GM10248 (cell line): ENCODE results near the gene ANKRD13C.

Experiments used
- CTCF ChIA-PET: fragments of 300-600 bp; sonication (Branson Sonifier 250); formaldehyde crosslinking; extraction: SDS; loops from one replicate; lab custom pipeline; 2021; ENCODE audit warnings: antibody characterized with exemption; lab: Yijun Ruan, JAX
- POLR2A ChIA-PET: fragments of 350-650 bp; sonication (Branson Sonifier 250); formaldehyde crosslinking; extraction: SDS; loops from one replicate; lab custom pipeline; 2020; ENCODE audit warnings: antibody characterized with exemption; lab: Yijun Ruan, JAX
- DNase-seq: peaks from one replicate; pipeline ENCODE4 v3.0.0; 2012; ENCODE audit errors: extremely low spot score
- TF ChIP-seq, protein P1 (sequence below): IDR thresholded peaks from 2 replicates; pipeline ENCODE4 v1.5.1; 2012; ENCODE audit warnings: mild to moderate bottlenecking, low read depth; ENCODE audit errors: extremely low read depth, missing control alignments, control extremely low read depth

Gene ANKRD13C, protein sequence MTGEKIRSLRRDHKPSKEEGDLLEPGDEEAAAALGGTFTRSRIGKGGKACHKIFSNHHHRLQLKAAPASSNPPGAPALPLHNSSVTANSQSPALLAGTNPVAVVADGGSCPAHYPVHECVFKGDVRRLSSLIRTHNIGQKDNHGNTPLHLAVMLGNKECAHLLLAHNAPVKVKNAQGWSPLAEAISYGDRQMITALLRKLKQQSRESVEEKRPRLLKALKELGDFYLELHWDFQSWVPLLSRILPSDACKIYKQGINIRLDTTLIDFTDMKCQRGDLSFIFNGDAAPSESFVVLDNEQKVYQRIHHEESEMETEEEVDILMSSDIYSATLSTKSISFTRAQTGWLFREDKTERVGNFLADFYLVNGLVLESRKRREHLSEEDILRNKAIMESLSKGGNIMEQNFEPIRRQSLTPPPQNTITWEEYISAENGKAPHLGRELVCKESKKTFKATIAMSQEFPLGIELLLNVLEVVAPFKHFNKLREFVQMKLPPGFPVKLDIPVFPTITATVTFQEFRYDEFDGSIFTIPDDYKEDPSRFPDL

DNA sequence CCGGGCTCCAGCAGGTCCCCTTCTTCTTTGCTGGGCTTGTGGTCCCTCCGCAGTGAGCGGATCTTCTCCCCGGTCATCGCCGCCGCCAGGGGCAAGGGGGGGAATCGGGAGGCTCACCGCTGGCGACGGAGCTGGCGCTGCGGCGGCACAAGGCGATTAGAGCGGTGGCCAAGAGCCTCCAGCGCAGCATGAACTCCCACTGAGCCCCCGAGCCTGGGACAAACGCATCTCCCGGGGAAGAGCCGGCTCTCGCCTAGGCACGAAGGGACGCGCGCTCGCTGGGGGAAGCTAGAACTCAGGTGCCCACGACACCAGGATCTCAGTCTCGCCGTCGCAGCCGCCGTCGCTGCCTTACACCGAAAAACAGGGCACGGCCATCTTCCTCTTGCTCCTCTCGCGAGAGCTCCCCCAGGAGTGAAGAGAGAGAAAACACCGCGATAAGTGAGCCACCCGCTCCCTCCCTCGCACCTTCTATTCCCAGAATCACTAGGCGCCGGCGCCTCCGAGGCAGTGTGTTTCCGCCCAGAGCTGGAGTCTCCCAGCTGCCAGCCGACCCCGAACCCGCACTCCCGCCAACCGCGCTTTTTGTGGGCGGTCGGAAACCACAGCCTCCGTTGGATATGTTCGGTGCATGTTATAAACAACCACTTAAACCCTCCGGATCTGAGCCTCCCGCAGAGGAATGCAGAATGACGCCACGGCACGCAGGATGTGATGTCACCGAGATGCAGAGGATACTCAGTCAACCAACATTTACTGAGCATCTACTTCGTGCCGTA lies at the start of gene ANKRD13C:
Gene ANKRD13C, minus strand, starts transcription at position 391 of the 779 bp plus-strand sequence. Its CDS starts 314 bp downstream, at position 77.
- ChIA-PET CTCF (interaction anchor here (1.0 to 2.6 kb wide), 4 partner anchors 10 to 112 kb away, joined by 3 to 11 read pairs (median 6); partner anchors contain the start of gene CTH), POLR2A (interaction anchor here (1.0 to 1.7 kb wide), 2 partner anchors 56 to 58 kb away, joined by 3 to 9 read pairs; partner anchors contain the start of gene CTH)
- DNase-seq: peak; percentile 94
- TF ChIP-seq, protein P1, sequence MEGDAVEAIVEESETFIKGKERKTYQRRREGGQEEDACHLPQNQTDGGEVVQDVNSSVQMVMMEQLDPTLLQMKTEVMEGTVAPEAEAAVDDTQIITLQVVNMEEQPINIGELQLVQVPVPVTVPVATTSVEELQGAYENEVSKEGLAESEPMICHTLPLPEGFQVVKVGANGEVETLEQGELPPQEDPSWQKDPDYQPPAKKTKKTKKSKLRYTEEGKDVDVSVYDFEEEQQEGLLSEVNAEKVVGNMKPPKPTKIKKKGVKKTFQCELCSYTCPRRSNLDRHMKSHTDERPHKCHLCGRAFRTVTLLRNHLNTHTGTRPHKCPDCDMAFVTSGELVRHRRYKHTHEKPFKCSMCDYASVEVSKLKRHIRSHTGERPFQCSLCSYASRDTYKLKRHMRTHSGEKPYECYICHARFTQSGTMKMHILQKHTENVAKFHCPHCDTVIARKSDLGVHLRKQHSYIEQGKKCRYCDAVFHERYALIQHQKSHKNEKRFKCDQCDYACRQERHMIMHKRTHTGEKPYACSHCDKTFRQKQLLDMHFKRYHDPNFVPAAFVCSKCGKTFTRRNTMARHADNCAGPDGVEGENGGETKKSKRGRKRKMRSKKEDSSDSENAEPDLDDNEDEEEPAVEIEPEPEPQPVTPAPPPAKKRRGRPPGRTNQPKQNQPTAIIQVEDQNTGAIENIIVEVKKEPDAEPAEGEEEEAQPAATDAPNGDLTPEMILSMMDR: peak; percentile 8

DNA sequence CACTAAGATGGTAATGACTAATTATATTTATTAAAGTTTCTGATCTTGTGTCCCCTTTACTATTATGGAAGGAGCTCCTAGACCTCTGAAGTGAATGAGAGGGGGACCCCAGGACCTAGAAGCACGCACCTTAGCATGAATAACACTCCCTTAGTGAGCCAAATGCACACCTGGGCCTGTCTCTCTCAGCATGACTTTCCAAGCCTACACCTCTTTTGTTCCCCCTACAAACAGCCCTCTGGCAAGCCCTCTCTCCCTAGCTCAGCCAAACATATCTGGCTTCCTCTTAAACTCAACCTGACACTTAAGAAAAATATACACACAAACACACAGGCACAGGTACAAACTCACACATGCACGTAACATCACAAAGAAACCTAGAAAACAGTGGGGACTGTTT lies 49.2 kb upstream of the ANKRD13C start:
- CTCF ChIA-PET: interaction anchor here (4.2 kb wide), 1 partner anchor 15 kb away, joined by 15 read pairs; no protein-coding TSS in a partner anchor
- TF ChIP-seq, protein P1: no peak
- no peak for DNase-seq
- POLR2A ChIA-PET: no interaction called here

DNA sequence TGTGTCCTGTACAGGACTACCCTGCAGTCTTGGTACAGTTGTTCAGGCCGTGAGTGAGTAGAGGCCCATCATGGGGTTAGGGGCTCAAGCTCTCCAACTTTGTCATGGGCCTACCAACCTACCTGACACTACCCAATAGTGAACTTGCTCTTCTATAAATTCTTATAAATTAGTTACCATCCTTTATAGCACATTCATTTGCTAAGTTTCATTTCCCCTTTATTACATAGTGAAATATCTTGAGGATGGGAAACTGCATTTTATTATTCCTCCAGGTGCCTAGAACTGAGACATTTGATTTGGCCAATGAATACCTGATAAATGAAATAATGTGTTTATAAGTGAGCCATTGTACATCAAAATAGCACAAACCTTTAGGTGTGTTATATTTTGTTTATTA lies 47.5 kb upstream of the ANKRD13C start:
- CTCF ChIA-PET: interaction anchor here (1.3 to 4.2 kb wide), 3 partner anchors 10 to 13 kb away, joined by 4 to 15 read pairs (median 4); no protein-coding TSS in a partner anchor
- no peak for DNase-seq
- TF ChIP-seq, protein P1: no peak
- POLR2A ChIA-PET: interaction anchor here (2.0 kb wide), 1 partner anchor 9 kb away, joined by 5 read pairs; the partner anchor contains the start of gene CTH

DNA sequence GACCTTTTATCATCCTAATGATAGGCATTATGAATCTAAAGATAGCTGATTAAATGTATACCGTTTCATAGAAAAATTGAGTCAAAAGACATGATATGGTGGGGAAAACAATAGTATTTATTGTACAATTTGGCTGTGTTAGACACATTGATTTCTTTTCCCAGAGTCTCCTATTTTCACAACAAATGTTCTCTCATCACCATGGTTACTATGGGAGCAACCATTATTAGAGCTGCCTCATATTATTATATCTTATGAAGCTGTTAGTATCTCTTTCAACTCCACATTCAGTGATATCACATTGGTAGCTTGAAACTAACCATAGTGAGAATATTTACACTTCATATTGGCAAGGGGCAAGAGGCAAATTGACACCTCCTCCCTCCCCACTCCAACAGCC lies 45.8 kb upstream of the ANKRD13C start:
- TF ChIP-seq, protein P1: no peak
- CTCF ChIA-PET: interaction anchor here (2.7 to 4.2 kb wide), 2 partner anchors 10 to 11 kb away, joined by 10 to 15 read pairs; no protein-coding TSS in a partner anchor
- POLR2A ChIA-PET: interaction anchor here (0.7 kb wide), 1 partner anchor 11 kb away, joined by 4 read pairs; the partner anchor contains the start of gene CTH

DNA sequence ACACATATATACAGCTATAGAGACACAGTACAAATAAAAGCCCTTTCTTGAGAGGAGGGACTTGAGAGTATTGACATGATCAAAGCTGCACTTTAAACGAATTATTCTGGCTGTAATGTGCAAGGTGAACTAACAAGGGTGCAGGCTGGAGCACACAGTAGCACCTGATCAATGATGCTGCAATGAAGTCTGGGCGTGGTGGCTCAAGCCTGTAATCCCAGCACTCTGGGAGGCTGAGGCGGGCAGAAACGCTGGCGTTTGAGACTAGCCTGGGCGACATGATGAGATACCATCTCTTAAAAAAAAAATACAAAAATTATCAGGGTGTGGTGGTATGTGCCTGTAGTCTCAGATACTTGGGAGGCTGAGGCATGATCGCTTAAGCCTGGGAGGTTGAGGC lies 42.5 kb upstream of the ANKRD13C start:
- TF ChIP-seq, protein P1: no peak
- DNase-seq: no peak
- ChIA-PET CTCF (interaction anchor here (1.1 kb wide), 1 partner anchor 13 kb away, joined by 3 read pairs; no protein-coding TSS in a partner anchor), POLR2A (no interaction called here)

More for the DNA sequence above, 45.8 kb upstream of the ANKRD13C start:
- no peak for DNase-seq
